Tibial artery (tissue), 4 donors: ENCODE data around the gene ITGA2.
"Not testable (repeated sequence)": the region's sequence is repeated elsewhere in the genome, so short reads cannot be mapped to it uniquely, and the experiment has no call there.

ENCODE experiments used
- DNase-seq, 2 donors: peaks; one replicate each; pipeline ENCODE4 v3.0.0-alpha.2; 2019
- H3K27ac ChIP-seq, 2 donors: fragments of 200-600 bp; sonication (generic) in 1 of 2; 1 replicate in 1 of 2; 2 replicates in 1 of 2; pipeline ENCODE4 v1.5.1; 2018 to 2019; ENCODE audit warnings: mild to moderate bottlenecking in 1 of 2
- H3K27me3 ChIP-seq, 2 donors: fragments of 200-600 bp; sonication (generic) in 1 of 2; one replicate each; pipeline versions ENCODE4 v1.5.1 to v1.6.0; 2016 to 2019
- H3K36me3 ChIP-seq, 3 donors: fragments of 200-600 bp; sonication (generic) in 2 of 3; one replicate each; pipeline ENCODE4 v1.5.1; 2016 to 2019; ENCODE audit warnings: mild to moderate bottlenecking in 2 of 3
- H3K4me1 ChIP-seq, 4 donors: fragments of 200-600 bp; sonication (generic) in 2 of 4; 1 replicate in 3 of 4; 2 replicates in 1 of 4; pipeline ENCODE4 v1.5.1; 2016 to 2019
- H3K4me3 ChIP-seq, 2 donors: fragments of 200-600 bp; sonication (generic) in 1 of 2; 1 replicate in 1 of 2; 2 replicates in 1 of 2; pipeline ENCODE4 v1.5.1; 2018 to 2019; ENCODE audit warnings: mild to moderate bottlenecking in 2 of 2
- H3K9me3 ChIP-seq, 3 donors: fragments of 200-600 bp; sonication (generic) in 1 of 3; one replicate each; pipeline ENCODE4 v1.5.1; 2016 to 2019
- intact Hi-C: fragments of 100-400 bp; cut with DNase I; formaldehyde crosslinking; loops from one replicate; pipeline ENCODE4 v1.15.0; 2023; ENCODE audit warnings: low total_unique reads
- TF ChIP-seq, protein P1 (sequence below), 2 experiments: fragments of 200-600 bp in 1 of 2; fragments of 450-650 bp in 1 of 2; IDR thresholded peaks; one replicate each; pipeline ENCODE4 v1.5.1; 2017 to 2019; ENCODE audit warnings: antibody characterized with exemption in 2 of 2, mild to moderate bottlenecking in 1 of 2, moderate library complexity in 1 of 2

Gene ITGA2

GRCh38 chr5:53111139-53111538 lies 122.0 kb downstream of the ITGA2 start:
- no peaks in the 10 kb centered on the region for H3K9me3 ChIP-seq
- H3K27me3 ChIP-seq = no peaks in the 10 kb centered on the region
- no peak for DNase-seq
- peaks cover 0 to 33% (median 11%) of the 10 kb centered on the region in 4 donors for H3K4me1 ChIP-seq
- H3K4me3 ChIP-seq = no peak overlapping the region
- TF ChIP-seq, protein P1, sequence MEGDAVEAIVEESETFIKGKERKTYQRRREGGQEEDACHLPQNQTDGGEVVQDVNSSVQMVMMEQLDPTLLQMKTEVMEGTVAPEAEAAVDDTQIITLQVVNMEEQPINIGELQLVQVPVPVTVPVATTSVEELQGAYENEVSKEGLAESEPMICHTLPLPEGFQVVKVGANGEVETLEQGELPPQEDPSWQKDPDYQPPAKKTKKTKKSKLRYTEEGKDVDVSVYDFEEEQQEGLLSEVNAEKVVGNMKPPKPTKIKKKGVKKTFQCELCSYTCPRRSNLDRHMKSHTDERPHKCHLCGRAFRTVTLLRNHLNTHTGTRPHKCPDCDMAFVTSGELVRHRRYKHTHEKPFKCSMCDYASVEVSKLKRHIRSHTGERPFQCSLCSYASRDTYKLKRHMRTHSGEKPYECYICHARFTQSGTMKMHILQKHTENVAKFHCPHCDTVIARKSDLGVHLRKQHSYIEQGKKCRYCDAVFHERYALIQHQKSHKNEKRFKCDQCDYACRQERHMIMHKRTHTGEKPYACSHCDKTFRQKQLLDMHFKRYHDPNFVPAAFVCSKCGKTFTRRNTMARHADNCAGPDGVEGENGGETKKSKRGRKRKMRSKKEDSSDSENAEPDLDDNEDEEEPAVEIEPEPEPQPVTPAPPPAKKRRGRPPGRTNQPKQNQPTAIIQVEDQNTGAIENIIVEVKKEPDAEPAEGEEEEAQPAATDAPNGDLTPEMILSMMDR (IDR thresholded peaks at IDR 0.05) = no peak
- H3K27ac ChIP-seq = no peak overlapping the region
- intact Hi-C loops = no loop called here
- H3K36me3 ChIP-seq = peaks cover 0 to 5% (median 3%) of the 10 kb centered on the region in 3 donors

- H3K36me3 ChIP-seq, intact Hi-C loops, H3K4me3 ChIP-seq, H3K27me3 ChIP-seq, H3K27ac ChIP-seq, DNase-seq, H3K9me3 ChIP-seq: not testable (repeated sequence)
- H3K4me1 ChIP-seq = peaks cover 0 to 22% (median 11%) of the 10 kb centered on the region in 4 donors
Observed at GRCh38 chr5:53112307-53112706, 123.2 kb downstream of the ITGA2 start.

DNA sequence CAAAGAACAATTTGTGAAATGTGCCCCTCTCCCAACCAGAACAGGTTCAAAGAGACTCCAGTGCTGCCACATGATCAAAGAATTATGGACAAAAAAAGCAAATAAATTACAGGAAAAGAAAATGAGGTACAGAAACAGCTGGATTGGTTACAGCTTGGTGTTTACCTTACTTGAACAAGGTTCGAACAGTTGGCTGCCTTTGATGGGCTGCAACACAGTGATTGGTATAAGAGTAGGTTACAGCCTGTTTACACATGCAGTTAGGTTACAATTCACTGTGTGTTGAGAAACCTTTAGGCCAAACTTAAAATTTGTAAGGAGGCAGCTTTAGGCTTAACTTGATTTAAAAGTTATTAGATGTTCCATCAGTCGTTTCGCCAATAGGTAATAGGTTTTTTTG lies 123.8 kb downstream of the ITGA2 start:
- H3K27me3 ChIP-seq = no peaks in the 10 kb centered on the region
- no peaks in the 10 kb centered on the region for H3K9me3 ChIP-seq
- peaks cover 0 to 18% (median 8%) of the 10 kb centered on the region in 4 donors for H3K4me1 ChIP-seq
- DNase-seq = no peak
- H3K36me3 ChIP-seq = no peaks in the 10 kb centered on the region
- H3K4me3 ChIP-seq = no peak overlapping the region
- H3K27ac ChIP-seq = no peak overlapping the region
- intact Hi-C loops = no loop called here
- TF ChIP-seq, protein P1 (IDR thresholded peaks at IDR 0.05) = no peak

DNA sequence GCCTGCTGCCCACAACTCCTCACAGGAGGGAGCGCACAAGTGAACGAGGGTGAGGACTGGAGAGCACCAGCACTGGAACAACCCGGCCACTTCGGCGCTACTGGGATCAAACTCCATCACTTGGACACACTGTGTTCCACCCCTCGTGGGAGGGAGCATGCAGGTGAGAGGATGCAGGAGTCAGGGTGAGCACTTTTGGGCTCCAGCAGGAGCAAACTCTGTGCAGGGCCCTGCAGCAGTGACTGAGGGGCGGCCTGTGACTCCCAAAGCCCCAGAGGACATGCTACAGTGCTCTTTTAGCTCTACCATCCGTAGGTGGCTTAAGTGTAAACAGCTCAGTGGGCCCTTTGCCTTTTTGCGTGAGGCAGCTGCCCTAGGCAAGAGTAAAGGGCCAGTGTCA lies 124.8 kb downstream of the ITGA2 start:
- H3K27me3 ChIP-seq = no peaks in the 10 kb centered on the region
- peaks cover 0 to 8% (median 2%) of the 10 kb centered on the region in 4 donors for H3K4me1 ChIP-seq
- DNase-seq = no peak
- H3K9me3 ChIP-seq = no peaks in the 10 kb centered on the region
- no peaks in the 10 kb centered on the region for H3K36me3 ChIP-seq
- H3K27ac ChIP-seq = no peak overlapping the region
- H3K4me3 ChIP-seq = no peak overlapping the region
- intact Hi-C loops = no loop called here
- TF ChIP-seq, protein P1 (IDR thresholded peaks at IDR 0.05) = no peak

DNA sequence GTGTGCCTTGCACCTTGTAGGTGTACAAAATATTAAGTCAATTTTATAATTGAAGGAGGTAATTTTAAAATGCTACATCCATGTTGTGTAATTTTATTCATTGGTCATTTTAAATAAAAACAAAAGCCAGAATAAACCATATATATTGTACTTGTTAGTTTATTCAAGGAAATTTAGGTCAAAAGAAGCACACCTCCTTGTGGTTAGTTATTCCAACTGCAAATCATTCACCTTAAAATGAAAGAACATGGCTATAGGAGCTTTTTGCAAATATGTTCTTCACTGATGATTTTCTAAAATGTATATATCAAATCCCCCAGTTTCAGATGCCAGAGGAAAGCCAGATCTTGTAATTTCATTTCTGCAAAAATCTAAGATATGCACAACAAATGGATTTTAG lies 125.8 kb downstream of the ITGA2 start:
- no peak overlapping the region for H3K27ac ChIP-seq
- H3K27me3 ChIP-seq = no peaks in the 10 kb centered on the region
- TF ChIP-seq, protein P1 (IDR thresholded peaks at IDR 0.05) = no peak
- no peak overlapping the region for H3K4me3 ChIP-seq
- H3K9me3 ChIP-seq = no peaks in the 10 kb centered on the region
- intact Hi-C loops = no loop called here
- H3K4me1 ChIP-seq = peaks cover 0 to 8% (median 2%) of the 10 kb centered on the region in 4 donors
- H3K36me3 ChIP-seq = no peaks in the 10 kb centered on the region
- no peak for DNase-seq

DNA sequence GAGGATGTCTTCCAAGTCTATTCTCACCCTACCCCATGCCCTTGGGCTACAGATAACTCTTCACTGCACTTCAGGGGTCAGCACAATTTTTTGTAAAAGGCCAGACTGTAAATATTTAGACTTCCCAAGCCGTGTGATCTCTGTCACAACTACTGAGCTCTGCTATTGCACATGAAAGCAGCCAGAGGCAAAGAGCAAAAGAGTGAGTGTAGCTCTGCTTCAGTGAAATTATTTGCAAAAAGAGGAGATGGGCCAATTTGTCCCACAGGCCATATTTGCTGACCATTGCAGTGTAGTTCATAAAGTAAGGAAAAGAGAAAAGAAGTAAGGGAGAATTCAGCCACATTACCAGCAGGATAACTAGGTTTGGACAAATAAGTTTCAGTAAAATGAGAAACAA lies 127.4 kb downstream of the ITGA2 start:
- Histone ChIP-seq H3K27me3 (no peaks in the 10 kb centered on the region), H3K4me3 (no peak overlapping the region), H3K36me3 (no peaks in the 10 kb centered on the region), H3K27ac (no peak overlapping the region), H3K4me1 (no peaks in the 10 kb centered on the region), H3K9me3 (no peaks in the 10 kb centered on the region)
- DNase-seq = no peak
- TF ChIP-seq, protein P1 (IDR thresholded peaks at IDR 0.05) = no peak
- intact Hi-C loops = no loop called here
